DND-41 (cell line): ENCODE results near the gene SLC25A34.

Experiments used
- ATAC-seq: fragments of 200-7000 bp; cut with Tn5 transposase; 3 replicates; pipeline ENCODE4 v1.9.1; 2021; ENCODE audit warnings: low read depth; ENCODE audit not compliant: insufficient read depth
- DNase-seq: peaks from one replicate; pipeline ENCODE4 v3.0.0-alpha.2; 2020
- H2AFZ ChIP-seq: 2 replicates; pipeline ENCODE4 v1.6.0; 2012; ENCODE audit warnings: low read depth, low read length
- H3K27ac ChIP-seq: 2 replicates; pipeline ENCODE4 v1.5.1; 2012; ENCODE audit warnings: low read length, inconsistent platforms
- H3K27me3 ChIP-seq: fragments of 200-600 bp; sonication (generic); 2 replicates; pipeline ENCODE4 v1.6.0; 2012; ENCODE audit warnings: low read length, mild to moderate bottlenecking, inconsistent platforms; ENCODE audit not compliant: insufficient read depth, poor library complexity
- H3K36me3 ChIP-seq: 2 replicates; pipeline ENCODE4 v1.5.1; 2012; ENCODE audit warnings: low read length, inconsistent platforms; ENCODE audit not compliant: insufficient read depth
- H3K4me1 ChIP-seq: 2 replicates; pipeline ENCODE4 v1.5.1; 2012; ENCODE audit warnings: mild to moderate bottlenecking, low read length; ENCODE audit not compliant: insufficient read depth
- H3K4me2 ChIP-seq: 2 replicates; pipeline ENCODE4 v1.6.0; 2012; ENCODE audit warnings: mild to moderate bottlenecking, moderate library complexity, low read length, inconsistent platforms; ENCODE audit not compliant: insufficient read depth
- H3K4me3 ChIP-seq, 2 experiments: fragments of 200-600 bp in 1 of 2; shearing (Covaris generic) in 1 of 2; 2 replicates each; pipeline ENCODE4 v1.5.1; 2012 to 2016; ENCODE audit warnings: inconsistent platforms in 2 of 2, low read length in 2 of 2, mild to moderate bottlenecking in 2 of 2, low read depth in 1 of 2, moderate library complexity in 1 of 2
- H3K79me2 ChIP-seq: 2 replicates; pipeline ENCODE4 v1.6.0; 2012; ENCODE audit warnings: low read length, inconsistent platforms; ENCODE audit not compliant: insufficient read depth
- H3K9ac ChIP-seq: 2 replicates; pipeline ENCODE4 v1.6.0; 2012; ENCODE audit warnings: low read depth, mild to moderate bottlenecking, inconsistent platforms, low read length, moderate library complexity
- H3K9me3 ChIP-seq: 2 replicates; pipeline ENCODE4 v1.5.1; 2012; ENCODE audit warnings: low read length, moderate library complexity, mild to moderate bottlenecking, inconsistent platforms; ENCODE audit not compliant: insufficient read depth, severe bottlenecking
- H4K20me1 ChIP-seq: 2 replicates; pipeline ENCODE4 v1.6.0; 2012; ENCODE audit warnings: low read length; ENCODE audit not compliant: insufficient read depth
- EZH2 ChIP-seq: IDR thresholded peaks from 3 replicates; pipeline ENCODE4 v1.6.1; 2012; ENCODE audit warnings: borderline replicate concordance, low read depth, mild to moderate bottlenecking, moderate library complexity, low read length, inconsistent platforms; ENCODE audit not compliant: severe bottlenecking
- TF ChIP-seq, protein P1 (sequence below): IDR thresholded peaks from 2 replicates; pipeline ENCODE4 v1.5.1; 2012; ENCODE audit warnings: borderline replicate concordance, low read length, moderate library complexity, mild to moderate bottlenecking; ENCODE audit not compliant: poor library complexity, severe bottlenecking; ENCODE audit errors: extremely low read depth

Gene SLC25A34

DNA sequence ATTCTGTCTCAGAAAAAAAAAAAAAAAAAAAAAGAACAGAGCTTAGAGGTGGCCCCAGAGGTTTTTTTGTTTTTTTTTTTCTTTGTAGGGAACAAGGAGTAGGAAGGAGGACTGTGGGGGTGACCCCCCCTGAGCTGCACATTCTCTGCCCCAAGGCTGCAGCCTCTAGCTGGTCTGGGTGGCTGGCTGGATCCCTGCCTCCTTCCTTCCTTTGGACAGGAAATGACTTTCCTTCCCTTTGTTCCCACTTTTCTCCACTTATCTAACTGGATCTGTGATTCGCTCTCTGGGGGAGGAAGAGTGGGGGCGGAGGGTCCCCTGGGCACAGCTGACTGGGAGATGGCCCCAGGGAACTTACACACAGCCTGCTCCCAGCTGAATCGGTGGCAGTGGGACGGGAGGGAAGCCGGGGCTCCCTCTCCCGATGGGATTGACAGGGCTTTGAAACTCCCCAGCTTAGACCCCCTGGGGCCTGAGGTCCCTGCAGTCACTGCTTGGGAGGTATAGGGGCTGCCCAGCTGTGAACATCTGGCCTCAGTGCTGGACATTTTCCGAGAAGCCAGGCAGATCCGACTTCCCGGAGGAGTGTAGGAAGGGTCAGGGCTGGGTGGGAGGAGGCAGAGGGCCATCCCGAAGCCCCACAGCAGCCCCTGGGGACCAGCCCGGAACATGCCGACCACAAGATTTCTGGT lies 24.6 kb downstream of the SLC25A34 start:
- no peak for DNase-seq
- H3K4me3 ChIP-seq: no peak overlapping the region
- H3K4me1 ChIP-seq: no peaks in the 10 kb centered on the region
- no peak overlapping the region for H2AFZ ChIP-seq
- no peaks in the 10 kb centered on the region for H3K9me3 ChIP-seq
- ATAC-seq: no peak
- no peak overlapping the region for H3K9ac ChIP-seq
- no peak overlapping the region for H3K4me2 ChIP-seq
- H3K27me3 ChIP-seq: no peaks in the 10 kb centered on the region
- H4K20me1 ChIP-seq: no peaks in the 10 kb centered on the region
- H3K36me3 ChIP-seq: no peaks in the 10 kb centered on the region
- TF ChIP-seq, protein P1, sequence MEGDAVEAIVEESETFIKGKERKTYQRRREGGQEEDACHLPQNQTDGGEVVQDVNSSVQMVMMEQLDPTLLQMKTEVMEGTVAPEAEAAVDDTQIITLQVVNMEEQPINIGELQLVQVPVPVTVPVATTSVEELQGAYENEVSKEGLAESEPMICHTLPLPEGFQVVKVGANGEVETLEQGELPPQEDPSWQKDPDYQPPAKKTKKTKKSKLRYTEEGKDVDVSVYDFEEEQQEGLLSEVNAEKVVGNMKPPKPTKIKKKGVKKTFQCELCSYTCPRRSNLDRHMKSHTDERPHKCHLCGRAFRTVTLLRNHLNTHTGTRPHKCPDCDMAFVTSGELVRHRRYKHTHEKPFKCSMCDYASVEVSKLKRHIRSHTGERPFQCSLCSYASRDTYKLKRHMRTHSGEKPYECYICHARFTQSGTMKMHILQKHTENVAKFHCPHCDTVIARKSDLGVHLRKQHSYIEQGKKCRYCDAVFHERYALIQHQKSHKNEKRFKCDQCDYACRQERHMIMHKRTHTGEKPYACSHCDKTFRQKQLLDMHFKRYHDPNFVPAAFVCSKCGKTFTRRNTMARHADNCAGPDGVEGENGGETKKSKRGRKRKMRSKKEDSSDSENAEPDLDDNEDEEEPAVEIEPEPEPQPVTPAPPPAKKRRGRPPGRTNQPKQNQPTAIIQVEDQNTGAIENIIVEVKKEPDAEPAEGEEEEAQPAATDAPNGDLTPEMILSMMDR: no peak
- no peak for TF ChIP-seq EZH2
- no peaks in the 10 kb centered on the region for H3K79me2 ChIP-seq
- H3K27ac ChIP-seq: no peak overlapping the region

DNA sequence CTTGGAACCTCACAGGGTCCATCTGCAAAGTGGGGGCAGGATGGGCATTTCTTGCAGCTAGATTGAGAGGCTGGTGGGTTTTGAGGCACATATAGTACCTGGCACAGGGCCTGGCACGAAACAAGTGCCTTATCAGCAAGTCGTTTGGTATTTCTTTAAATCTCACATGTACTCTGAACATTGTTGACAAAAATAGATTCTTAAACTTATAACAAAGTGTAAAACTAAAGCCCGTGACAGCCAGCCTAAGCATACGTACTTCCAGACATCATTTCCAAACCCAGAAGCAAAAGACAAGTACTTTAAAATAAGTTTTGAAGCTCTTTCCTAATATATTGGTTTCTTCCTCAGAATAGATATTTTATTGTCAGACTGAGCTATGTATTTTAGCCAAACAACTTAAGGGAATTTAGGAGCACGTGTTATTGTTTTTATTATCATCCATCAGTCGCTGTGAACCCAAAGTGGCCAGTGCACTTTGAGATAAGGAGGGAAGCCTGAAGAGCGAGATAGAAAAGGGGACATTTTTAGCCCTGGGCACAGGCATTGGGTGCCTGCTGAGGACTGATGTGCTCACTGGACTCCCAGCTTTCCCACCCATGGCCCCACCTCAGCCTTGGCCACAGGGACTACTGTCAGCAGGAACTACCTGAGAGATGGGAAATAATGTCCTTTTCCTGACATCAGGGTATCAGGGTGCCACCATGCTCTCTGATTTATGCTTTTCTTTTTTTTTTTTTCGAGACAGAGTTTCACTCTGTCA lies 25.5 kb downstream of the SLC25A34 start:
- H3K27ac ChIP-seq: no peak overlapping the region
- ATAC-seq: no peak
- H3K27me3 ChIP-seq: no peaks in the 10 kb centered on the region
- H3K4me2 ChIP-seq: no peak overlapping the region
- no peak overlapping the region for H3K9ac ChIP-seq
- H2AFZ ChIP-seq: no peak overlapping the region
- DNase-seq: no peak
- H3K36me3 ChIP-seq: no peaks in the 10 kb centered on the region
- no peaks in the 10 kb centered on the region for H4K20me1 ChIP-seq
- H3K4me3 ChIP-seq: no peak overlapping the region
- H3K79me2 ChIP-seq: no peaks in the 10 kb centered on the region
- TF ChIP-seq, protein P1: no peak
- no peak for TF ChIP-seq EZH2
- H3K9me3 ChIP-seq: no peaks in the 10 kb centered on the region
- H3K4me1 ChIP-seq: no peaks in the 10 kb centered on the region

DNA sequence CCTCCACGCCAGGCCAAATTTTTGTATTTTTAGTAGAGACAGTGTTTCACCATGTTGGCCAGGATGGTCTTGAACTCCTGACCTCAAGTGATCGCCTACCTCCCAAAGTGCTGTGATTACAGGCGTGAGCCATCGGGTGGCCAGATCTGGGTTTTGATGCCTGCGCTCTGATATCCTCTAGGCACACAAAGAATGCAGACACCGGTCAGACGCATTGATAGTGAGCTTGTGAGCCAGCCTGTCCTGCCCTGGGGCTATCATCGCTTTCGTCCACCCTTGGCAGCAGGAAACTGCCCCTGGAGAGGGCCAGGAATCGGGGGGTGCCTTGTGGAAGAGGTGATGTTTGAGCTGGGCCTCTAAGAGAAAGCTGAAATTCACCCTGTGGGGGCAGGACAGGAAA lies 26.5 kb downstream of the SLC25A34 start:
- H3K4me1 ChIP-seq: no peaks in the 10 kb centered on the region
- no peak for TF ChIP-seq EZH2
- TF ChIP-seq, protein P1: no peak
- H3K79me2 ChIP-seq: no peaks in the 10 kb centered on the region
- H3K9me3 ChIP-seq: no peaks in the 10 kb centered on the region
- H3K4me3 ChIP-seq: no peak overlapping the region
- ATAC-seq (no peak), DNase-seq (no peak)
- no peak overlapping the region for H3K27ac ChIP-seq
- no peaks in the 10 kb centered on the region for H3K27me3 ChIP-seq
- H3K4me2 ChIP-seq: no peak overlapping the region
- H2AFZ ChIP-seq: no peak overlapping the region
- no peak overlapping the region for H3K9ac ChIP-seq
- no peaks in the 10 kb centered on the region for H3K36me3 ChIP-seq
- no peaks in the 10 kb centered on the region for H4K20me1 ChIP-seq
